NCI-H1417 (cell line): ENCODE results near the gene OR10AD1.
"Not testable (repeated sequence)": the region's sequence is repeated elsewhere in the genome, so short reads cannot be mapped to it uniquely, and the experiment has no call there.

Experiments
- DNase-seq, 3 experiments: peaks; one replicate each; lab custom pipeline; 2025; lab: John Stamatoyannopoulos, UW

The OR10AD1 gene

GRCh38 chr12:48203192-48203591 lies at the start of gene OR10AD1:
TSS of gene OR10AD1 (minus strand) at chr12:48203292. CDS start at chr12:48203292, 0 bp downstream.
- no peak for DNase-seq

GRCh38 chr12:48247181-48247966 lies 44.3 kb upstream of the OR10AD1 start:
- DNase-seq: no peak

GRCh38 chr12:48237162-48237561 lies 34.1 kb upstream of the OR10AD1 start:
- no peak for DNase-seq

- no peak for DNase-seq
Measured at GRCh38 chr12:48235796-48236333, 32.8 kb upstream of the OR10AD1 start.

GRCh38 chr12:48231169-48231958 lies 28.3 kb upstream of the OR10AD1 start:
- DNase-seq: not testable (repeated sequence)

- not testable (repeated sequence) for DNase-seq
Measured at GRCh38 chr12:48224533-48224932, 21.4 kb upstream of the OR10AD1 start.

GRCh38 chr12:48221645-48222044 lies 18.6 kb upstream of the OR10AD1 start:
- peak in 1 of 3 experiments; percentile 11 for DNase-seq

GRCh38 chr12:48220701-48221100 lies 17.6 kb upstream of the OR10AD1 start:
- no peak for DNase-seq

GRCh38 chr12:48219631-48220030 lies 16.5 kb upstream of the OR10AD1 start:
- no peak for DNase-seq

GRCh38 chr12:48216785-48217184 lies 13.7 kb upstream of the OR10AD1 start:
- DNase-seq: no peak

GRCh38 chr12:48209495-48209894 lies 6.4 kb upstream of the OR10AD1 start:
- not testable (repeated sequence) for DNase-seq

- DNase-seq: no peak
Measured at GRCh38 chr12:48202766-48203165, 326 bp downstream of the OR10AD1 start.

GRCh38 chr12:48201516-48201915 lies 1.6 kb downstream of the OR10AD1 start:
- DNase-seq: no peak

GRCh38 chr12:48201091-48201490 lies 2.0 kb downstream of the OR10AD1 start:
- DNase-seq: no peak

GRCh38 chr12:48199774-48200221 lies 3.3 kb downstream of the OR10AD1 start:
- no peak for DNase-seq

GRCh38 chr12:48198985-48199384 lies 4.1 kb downstream of the OR10AD1 start:
- no peak for DNase-seq

GRCh38 chr12:48198672-48198971 lies 4.5 kb downstream of the OR10AD1 start:
- DNase-seq: peak in 1 of 3 experiments; percentile 52

- peak; percentile 98 to 99 (median 99) for DNase-seq
Measured at GRCh38 chr12:48197971-48198671, 5.0 kb downstream of the OR10AD1 start.

GRCh38 chr12:48197549-48197970 lies 5.5 kb downstream of the OR10AD1 start:
- peak in 2 of 3 experiments; percentile 77 to 91 for DNase-seq

- no peak for DNase-seq
Measured at GRCh38 chr12:48194799-48195201, 8.3 kb downstream of the OR10AD1 start.

- DNase-seq: peak in 1 of 3 experiments; percentile 6
Measured at GRCh38 chr12:48193623-48194022, 9.5 kb downstream of the OR10AD1 start.

- DNase-seq: no peak
Measured at GRCh38 chr12:48192861-48193260, 10.2 kb downstream of the OR10AD1 start.
